K562 (cell line): ENCODE results near the gene ACTA2. TPM values are rescaled to one million over a fixed set of nuclear protein-coding genes. Genes with fewer than 3 reads are reported as not detected.

Experiments used
- ATAC-seq: fragments of 200-7000 bp; cut with Tn5 transposase; 3 replicates; pipeline ENCODE4 v1.9.1; 2020; ENCODE audit warnings: moderate library complexity
- BruUV-seq: library from RNA; stranded (reverse); fragments of 400-500 nt; replicated peaks from 2 replicates; lab custom pipeline; 2021; lab: Mats Ljungman, UMichigan
- CTCF ChIA-PET: fragments of 300-600 bp; formaldehyde crosslinking; extraction: SDS; loops from one replicate; lab custom pipeline; 2021; ENCODE audit warnings: low intra/inter-chr PET ratio; lab: Yijun Ruan, JAX
- POLR2A ChIA-PET: fragments of 300-600, 350-650 bp; sonication (Branson Sonifier 250); formaldehyde crosslinking; extraction: SDS; loops from one replicate; lab custom pipeline; 2021; ENCODE audit warnings: antibody characterized with exemption, inconsistent platforms; lab: Yijun Ruan, JAX
- DNase-seq, 4 experiments: peaks; one replicate each; pipeline versions ENCODE4 v3.0.0 to v3.0.0-alpha.2; 2011 to 2018; ENCODE audit warnings: low spot score in 3 of 4, mixed read lengths in 3 of 4; ENCODE audit errors: extremely low read depth in 1 of 4
- FAIRE-seq: peaks from 2 replicates; lab custom pipeline; 2011; peaks lifted over from hg19 to GRCh38; lab: Jason Lieb, UNC
- H2AFZ ChIP-seq: 2 replicates; pipeline ENCODE4 v1.6.0; 2011; ENCODE audit warnings: low read depth, low read length, control low read depth, inconsistent platforms
- H3K27ac ChIP-seq: fragments of 200-600 bp; 3 replicates; pipeline ENCODE4 v1.8.0; 2011; ENCODE audit warnings: low read depth, mild to moderate bottlenecking, control low read depth, inconsistent platforms, low read length, moderate library complexity, mixed read lengths; ENCODE audit errors: extremely low read depth
- H3K27me3 ChIP-seq, 2 experiments: fragments of 300-600 bp in 1 of 2; 2 replicates in 1 of 2; 3 replicates in 1 of 2; pipeline versions ENCODE4 v1.6.0 to v1.8.0; 2011; ENCODE audit warnings: inconsistent platforms in 2 of 2, low read length in 2 of 2, mild to moderate bottlenecking in 1 of 2, mixed read lengths in 1 of 2, moderate library complexity in 1 of 2; ENCODE audit not compliant: control insufficient read depth in 2 of 2, insufficient read depth in 2 of 2
- H3K36me3 ChIP-seq: fragments of 300-600 bp; 3 replicates; pipeline ENCODE4 v1.8.0; 2011; ENCODE audit warnings: mild to moderate bottlenecking, low read length, inconsistent platforms; ENCODE audit not compliant: control insufficient read depth, insufficient read depth
- H3K4me1 ChIP-seq, 2 experiments: fragments of 200-600 bp in 1 of 2; replicated peaks in 1 of 2; 2 replicates in 1 of 2; 3 replicates in 1 of 2; pipeline versions ENCODE4 v1.5.1 to v1.8.0; 2011; ENCODE audit warnings: inconsistent platforms in 2 of 2, low read length in 2 of 2, mild to moderate bottlenecking in 1 of 2, mixed read lengths in 1 of 2, moderate library complexity in 1 of 2; ENCODE audit not compliant: control insufficient read depth in 2 of 2, insufficient read depth in 2 of 2
- H3K4me2 ChIP-seq: 2 replicates; pipeline ENCODE4 v1.6.1; 2011; ENCODE audit warnings: low read length, control low read depth, inconsistent platforms, mixed read lengths; ENCODE audit not compliant: insufficient read depth
- H3K4me3 ChIP-seq: fragments of 200-600 bp; sonication (generic), shearing (Covaris generic); 2 replicates; pipeline ENCODE4 v1.5.1; 2016; ENCODE audit warnings: control low read depth, inconsistent platforms
- H3K79me2 ChIP-seq: fragments of 200-600 bp; 3 replicates; pipeline ENCODE4 v1.8.0; 2011; ENCODE audit warnings: low read length, inconsistent platforms; ENCODE audit not compliant: control insufficient read depth, insufficient read depth
- H3K9ac ChIP-seq, 2 experiments: 2 replicates each; pipeline versions ENCODE4 v1.6.0 to v1.6.1; 2011; ENCODE audit warnings: low read depth in 2 of 2, low read length in 2 of 2, control low read depth in 1 of 2, inconsistent platforms in 1 of 2, mild to moderate bottlenecking in 1 of 2, mixed read lengths in 1 of 2; ENCODE audit not compliant: insufficient read depth in 1 of 2
- H3K9me1 ChIP-seq: one replicate; pipeline ENCODE4 v1.6.0; 2011; ENCODE audit warnings: inconsistent platforms, mild to moderate bottlenecking, low read length, moderate library complexity; ENCODE audit not compliant: control insufficient read depth, insufficient read depth
- H3K9me3 ChIP-seq: replicated peaks from 2 replicates; pipeline ENCODE4 v1.5.1; 2011; ENCODE audit warnings: low read depth, low read length, inconsistent platforms; ENCODE audit not compliant: control insufficient read depth, insufficient read depth
- H4K20me1 ChIP-seq: replicated peaks from 2 replicates; pipeline ENCODE4 v1.6.1; 2011; ENCODE audit warnings: low read length, inconsistent platforms, mixed read lengths; ENCODE audit not compliant: control insufficient read depth, insufficient read depth
- CCNT2 ChIP-seq: IDR thresholded peaks from 2 replicates; pipeline ENCODE4 v1.6.1; 2011; ENCODE audit warnings: borderline replicate concordance, low read depth, mild to moderate bottlenecking, moderate library complexity, mixed read lengths, low read length; ENCODE audit not compliant: insufficient read length; ENCODE audit errors: extremely low read depth
- CUX1 ChIP-seq: fragments of 200-800 bp; sonication (Bioruptor generic); IDR thresholded peaks from 2 replicates; pipeline ENCODE4 v1.6.1; 2016; ENCODE audit warnings: missing genetic modification characterization, missing compliant biosample characterization
- ELF2 ChIP-seq: fragments of 250-450 bp; sonication (Bioruptor Pico); IDR thresholded peaks from 2 replicates; pipeline ENCODE4 v1.5.0; 2021; ENCODE audit warnings: mild to moderate bottlenecking
- FOXJ2 ChIP-seq: fragments of 200-800 bp; sonication (Bioruptor generic); IDR thresholded peaks from 2 replicates; pipeline ENCODE4 v1.6.1; 2016; ENCODE audit warnings: missing genetic modification characterization, missing compliant biosample characterization
- KDM4B ChIP-seq, 2 experiments: fragments of 450-650 bp in 1 of 2; sonication (generic) in 1 of 2; IDR thresholded peaks; 2 replicates each; pipeline ENCODE4 v1.6.1; 2016 to 2017; ENCODE audit warnings: borderline replicate concordance in 2 of 2, antibody characterized with exemption in 1 of 2, low read depth in 1 of 2, mild to moderate bottlenecking in 1 of 2
- NFE2 ChIP-seq: IDR thresholded peaks from 2 replicates; pipeline ENCODE4 v1.6.1; 2014; ENCODE audit warnings: antibody characterized with exemption, low read depth
- RUNX1 ChIP-seq: sonication (generic); IDR thresholded peaks from 2 replicates; pipeline ENCODE4 v1.6.1; 2016; ENCODE audit warnings: antibody characterized with exemption, low read depth
- SUPT5H ChIP-seq: fragments of 450-650 bp; IDR thresholded peaks from 2 replicates; pipeline ENCODE4 v1.6.1; 2016
- TEAD1 ChIP-seq, 2 experiments: fragments of 450-650 bp in 1 of 2; sonication (generic) in 1 of 2; formaldehyde crosslinking; IDR thresholded peaks; 2 replicates each; pipeline versions ENCODE4 v1.4.0 to v1.8.0; 2020 to 2022; ENCODE audit warnings: mild to moderate bottlenecking in 2 of 2, missing genetic modification reagents in 1 of 2
- TSHZ1 ChIP-seq: fragments of 250-450 bp; sonication (Bioruptor Pico); IDR thresholded peaks from 2 replicates; pipeline ENCODE4 v1.4.0; 2020; ENCODE audit warnings: mild to moderate bottlenecking, moderate library complexity
- U2AF2 ChIP-seq: fragments of 200-400 bp; formaldehyde crosslinking; optimal IDR thresholded peaks from 2 replicates; pipeline ENCODE3; 2017; ENCODE audit warnings: low read depth, mild to moderate bottlenecking, low read length
- ZFP91 ChIP-seq: sonication (generic); formaldehyde crosslinking; IDR thresholded peaks from 2 replicates; pipeline ENCODE4 v1.8.0; 2022; ENCODE audit warnings: mild to moderate bottlenecking, missing genetic modification reagents
- ZNF324 ChIP-seq: fragments of 250-450 bp; sonication (Bioruptor Pico); IDR thresholded peaks from 2 replicates; pipeline ENCODE4 v1.4.0; 2020; ENCODE audit warnings: mild to moderate bottlenecking
- WGBS: fragments of 100-300 bp; shearing (Covaris generic); methylation state at CpG from one replicate; pipeline ENCODE4 v1.1.6; 2016; ENCODE audit warnings: low coverage, mixed read lengths; ENCODE audit not compliant: insufficient coverage; ENCODE audit errors: missing lambda C conversion rate; 5-methylcytosine and 5-hydroxymethylcytosine counted together
- in situ Hi-C: fragments of 300-500 bp; cut with MboI; formaldehyde crosslinking; loops from 4 replicates; pipeline ENCODE4 v1.15.0; 2018; ENCODE audit warnings: inconsistent platforms, mixed read lengths
- intact Hi-C: fragments of 100-400 bp; cut with micrococcal nuclease; formaldehyde crosslinking; loops from 2 replicates; pipeline ENCODE4 v1.14.2; 2022
- polyA plus RNA-seq, 8 experiments: library from polyadenylated mRNA; depleted of rRNA in 4 of 8; stranded (reverse) in 5 of 8; unstranded in 3 of 8; fragments of >200 nt; fragmentation: Nextera tagmentation in 2 of 8; fragmentation: Illumina TruSeq in 1 of 8; extraction: Ambion mirVana in 2 of 8; extraction: Trizol in 1 of 8; gene quantifications; 2 replicates each; pipeline versions ENCODE4 v1.2.1 to v1.2.3, GENCODE V29; 2011 to 2014; ENCODE audit warnings: inconsistent platforms in 1 of 8, missing spikeins in 1 of 8
- total RNA-seq, 7 experiments: library from RNA; depleted of rRNA in 6 of 7; stranded (reverse); fragments of >200 nt in 6 of 7; fragmentation: Illumina TruSeq in 2 of 7; extraction: Trizol in 2 of 7; gene quantifications; 2 replicates each; pipeline versions ENCODE4 v1.2.1 to v1.2.3, GENCODE V29; 2011 to 2021; ENCODE audit warnings: low replicate concordance in 1 of 7

ACTA2 gene
- total and polyA plus RNA-seq, 9 of the 15 experiments (the other 6 are each of a cell fraction or from before 2014, with no cell fraction given) = 0.15 to 1.0 (median 0.38) TPM; not detected in 3

GRCh38 chr10:88983939-88984338 lies 31.4 kb upstream of the ACTA2 start:
- POLR2A ChIA-PET = no interaction called here
- no peak for DNase-seq
- TF ChIP-seq FOXJ2 (tag) (no peak), U2AF2 (no peak), NFE2 (no peak), TEAD1 (CRISPR knock-in tag; IDR thresholded peaks at IDR 0.05) (no peak), SUPT5H (no peak), ELF2 (CRISPR knock-in tag) (no peak), ZFP91 (CRISPR knock-in tag) (no peak), CUX1 (CRISPR knock-in tag) (no peak), TSHZ1 (CRISPR knock-in tag) (no peak), RUNX1 (no peak), KDM4B (IDR thresholded peaks at IDR 0.05; ENCODE audit: borderline replicate concordance in 2 of 2, low read depth in 1 of 2) (no peak), ZNF324 (no peak), CCNT2 (no peak)

More at GRCh38 chr10:88983939-88984338, 31.4 kb upstream of the ACTA2 start:
- ATAC-seq (no peak), FAIRE-seq (no peak)
- Histone ChIP-seq H4K20me1 (no peaks in the 10 kb centered on the region), H3K79me2 (no peaks in the 10 kb centered on the region), H3K4me1 (peaks cover 0 to 2% of the 10 kb centered on the region in 2 experiments; a peak in 1 of 5 replicates), H3K27ac (no peak overlapping the region), H3K9me3 (no peaks in the 10 kb centered on the region), H2AFZ (no peak overlapping the region), H3K9me1 (no peaks in the 10 kb centered on the region), H3K36me3 (no peaks in the 10 kb centered on the region), H3K9ac (no peak overlapping the region), H3K4me3 (no peak overlapping the region), H3K27me3 (no peaks in the 10 kb centered on the region), H3K4me2 (no peak overlapping the region)
- intact Hi-C loops = loop anchor here (10.0 kb wide), 1 partner anchor 149 kb away; no protein-coding TSS in a partner anchor
- CTCF ChIA-PET = no interaction called here
- BruUV-seq = no TSS peak
- in situ Hi-C loops = no loop called here
- 7% methylated on average over 1 of the region's 1 CpG for WGBS
